HCT116 (cell line): ENCODE data around the gene AOPEP. TPM values are rescaled to one million over a fixed set of nuclear protein-coding genes. Genes with fewer than 3 reads are reported as not detected.
A peak's percentile ranks its signal among the peaks of the same experiment; 100 is the strongest.

Source experiments
- ATAC-seq: fragments of 200-7000 bp; cut with Tn5 transposase; 2 replicates; pipeline ENCODE4 v1.9.1; 2020; ENCODE audit warnings: mild to moderate bottlenecking, moderate library complexity
- BruUV-seq: library from RNA; stranded (reverse); fragments of 400-500 nt; replicated peaks from 2 replicates; lab custom pipeline; 2021; lab: Mats Ljungman, UMichigan
- CTCF ChIA-PET: fragments of 300-600 bp; sonication (Branson Sonifier 250); formaldehyde crosslinking; loops from one replicate; lab custom pipeline; 2021; ENCODE audit warnings: antibody characterized with exemption; lab: Charles Lee
- POLR2A ChIA-PET: fragments of 300-600, 350-600 bp; sonication (Branson Sonifier 250); formaldehyde crosslinking; loops from one replicate; lab custom pipeline; 2021; ENCODE audit warnings: antibody characterized with exemption; lab: Charles Lee
- RAD21 ChIA-PET, 2 experiments: fragments of 300-600 bp; sonication (Branson Sonifier 250); formaldehyde crosslinking; loops; one replicate each; lab custom pipeline; 2023; ENCODE audit warnings: low total read pairs in 2 of 2; ENCODE audit not compliant: uncharacterized antibody in 2 of 2, unreplicated experiment in 2 of 2, low non-redundant PET in 1 of 2; lab: Charles Lee
- DNase-seq: peaks from one replicate; pipeline ENCODE4 v3.0.0-alpha.2; 2010; ENCODE audit warnings: low read depth, low spot score
- H2AFZ ChIP-seq: fragments of 200-600 bp; shearing (Covaris generic), sonication (generic); 2 replicates; pipeline ENCODE4 v1.6.1; 2017; ENCODE audit warnings: low read depth, mixed run types, mixed read lengths, antibody characterized with exemption, low read length; ENCODE audit not compliant: poor library complexity, severe bottlenecking
- H3K27ac ChIP-seq: 2 replicates; pipeline ENCODE4 v1.5.1; 2012; ENCODE audit warnings: low read depth, low read length
- H3K27me3 ChIP-seq: fragments of 200-600 bp; sonication (generic); 2 replicates; pipeline ENCODE4 v1.6.1; 2016; ENCODE audit warnings: mixed run types, low read length, mixed read lengths; ENCODE audit not compliant: insufficient read depth
- H3K36me3 ChIP-seq, 2 experiments: fragments of 200-500 bp in 1 of 2; fragments of 200-600 bp in 1 of 2; sonication (Bioruptor generic) in 1 of 2; sonication (generic) in 1 of 2; 2 replicates each; pipeline versions ENCODE4 v1.5.1 to v1.6.1; 2014 to 2016; ENCODE audit warnings: low read length in 2 of 2, inconsistent platforms in 1 of 2, mixed read lengths in 1 of 2, mixed run types in 1 of 2; ENCODE audit not compliant: insufficient read depth in 2 of 2, control insufficient read depth in 1 of 2
- H3K4me1 ChIP-seq, 2 experiments: fragments of 200-600 bp in 1 of 2; sonication (generic) in 1 of 2; 2 replicates each; pipeline versions ENCODE4 v1.5.1 to v1.6.1; 2012 to 2017; ENCODE audit warnings: low read length in 2 of 2, inconsistent platforms in 1 of 2, mild to moderate bottlenecking in 1 of 2, mixed read lengths in 1 of 2, mixed run types in 1 of 2, moderate library complexity in 1 of 2; ENCODE audit not compliant: insufficient read depth in 2 of 2, control insufficient read depth in 1 of 2
- H3K4me2 ChIP-seq: fragments of 200-600 bp; sonication (generic); 2 replicates; pipeline ENCODE4 v1.6.1; 2017; ENCODE audit warnings: mixed run types, low read length, mixed read lengths
- H3K4me3 ChIP-seq, 2 experiments: fragments of 200-600 bp in 1 of 2; sonication (generic) in 1 of 2; replicated peaks in 1 of 2; 2 replicates each; pipeline ENCODE4 v1.5.1; 2011 to 2016; ENCODE audit warnings: low read length in 2 of 2, control low read depth in 1 of 2, low read depth in 1 of 2, mild to moderate bottlenecking in 1 of 2, mixed read lengths in 1 of 2, mixed run types in 1 of 2
- H3K79me2 ChIP-seq: fragments of 200-600 bp; sonication (generic); 2 replicates; pipeline ENCODE4 v1.6.1; 2017; ENCODE audit warnings: mild to moderate bottlenecking, mixed run types, low read length, moderate library complexity, mixed read lengths; ENCODE audit not compliant: insufficient read depth
- H3K9ac ChIP-seq: fragments of 200-600 bp; sonication (generic); 2 replicates; pipeline ENCODE4 v1.6.1; 2016; ENCODE audit warnings: low read length, mixed read lengths
- H3K9me2 ChIP-seq: fragments of 200-600 bp; sonication (generic), shearing (Covaris generic); 2 replicates; pipeline ENCODE4 v1.6.1; 2017; ENCODE audit warnings: mixed run types, mild to moderate bottlenecking, moderate library complexity; ENCODE audit not compliant: insufficient read depth
- H3K9me3 ChIP-seq, 2 experiments: fragments of 200-500 bp in 1 of 2; fragments of 200-600 bp in 1 of 2; sonication (Bioruptor generic) in 1 of 2; sonication (generic) in 1 of 2; 2 replicates each; pipeline ENCODE4 v1.6.1; 2014 to 2017; ENCODE audit warnings: low read length in 2 of 2, mixed read lengths in 2 of 2, inconsistent platforms in 1 of 2, low read depth in 1 of 2, mild to moderate bottlenecking in 1 of 2, mixed run types in 1 of 2, moderate library complexity in 1 of 2; ENCODE audit not compliant: control insufficient read depth in 1 of 2, insufficient read depth in 1 of 2
- H4K20me1 ChIP-seq: fragments of 200-600 bp; sonication (generic), shearing (Covaris generic); 2 replicates; pipeline ENCODE4 v1.6.1; 2017; ENCODE audit warnings: mixed run types, mild to moderate bottlenecking, moderate library complexity; ENCODE audit not compliant: insufficient read depth
- CBX3 ChIP-seq: IDR thresholded peaks from 2 replicates; pipeline ENCODE4 v1.6.1; 2012; ENCODE audit warnings: low read depth
- CTCF ChIP-seq, 3 experiments: fragments of 200-600 bp in 1 of 3; sonication (generic) in 1 of 3; IDR thresholded peaks in 2 of 3; conservative IDR thresholded peaks in 1 of 3; 2 replicates each; pipeline ENCODE4 v1.5.1; 2012 to 2017; ENCODE audit warnings: low read depth in 2 of 3, low read length in 2 of 3, antibody characterized with exemption in 1 of 3, borderline replicate concordance in 1 of 3, control low read depth in 1 of 3, mild to moderate bottlenecking in 1 of 3, mixed read lengths in 1 of 3, mixed run types in 1 of 3, moderate library complexity in 1 of 3; ENCODE audit not compliant: insufficient read depth in 1 of 3
- MAX ChIP-seq: IDR thresholded peaks from 2 replicates; pipeline ENCODE4 v1.6.1; 2012
- POLR2AphosphoS5 ChIP-seq: IDR thresholded peaks from 2 replicates; pipeline ENCODE4 v1.6.1; 2011; ENCODE audit warnings: mild to moderate bottlenecking, low read depth, low read length, moderate library complexity
- RAD21 ChIP-seq: IDR thresholded peaks from 2 replicates; pipeline ENCODE4 v1.6.1; 2012; ENCODE audit warnings: low read depth, mild to moderate bottlenecking
- REST ChIP-seq: IDR thresholded peaks from 2 replicates; pipeline ENCODE4 v1.6.1; 2012; ENCODE audit warnings: low read depth
- SP1 ChIP-seq: IDR thresholded peaks from 2 replicates; pipeline ENCODE4 v1.6.1; 2012; ENCODE audit warnings: low read depth
- SRF ChIP-seq: IDR thresholded peaks from 2 replicates; pipeline ENCODE4 v1.6.1; 2012; ENCODE audit warnings: low read depth
- ZBTB33 ChIP-seq: IDR thresholded peaks from 2 replicates; pipeline ENCODE4 v1.6.1; 2011; ENCODE audit warnings: mild to moderate bottlenecking, low read length, moderate library complexity; ENCODE audit not compliant: insufficient replicate concordance; ENCODE audit errors: extremely low read depth
- intact Hi-C: fragments of 100-400 bp; cut with micrococcal nuclease; formaldehyde crosslinking; loops from 2 replicates; pipeline ENCODE4 v1.10.0; 2022
- total RNA-seq: library from RNA; stranded (reverse); gene quantifications from one replicate; pipeline ENCODE4 v1.2.1, GENCODE V29; 2021; ENCODE audit not compliant: unreplicated experiment

The AOPEP gene
- total RNA-seq, 1 experiment from 2014 or later = 15.1 TPM

GRCh38 chr9:94870793-94871558 lies 144.5 kb downstream of the AOPEP start:
- no peaks in the 10 kb centered on the region for H3K36me3 ChIP-seq
- CTCF ChIA-PET = no interaction called here
- no peaks in the 10 kb centered on the region for H3K27me3 ChIP-seq
- peak overlapping the region; percentile 44; the same call in 1 of the 2 replicates for H3K27ac ChIP-seq
- H3K4me1 ChIP-seq = peaks cover 66 to 72% of the 10 kb centered on the region in 2 experiments
- H3K4me3 ChIP-seq = no peak overlapping the region; a peak in 1 of 4 replicates
- BruUV-seq = no TSS peak
- no peak for DNase-seq
- 0 out of 2 replicates have a peak, but pooled peaks have one; percentile 16 for TF ChIP-seq CBX3
- no peak for TF ChIP-seq ZBTB33
- TF ChIP-seq SP1 = 0 out of 2 replicates have a peak, but pooled peaks have one; percentile 16
- no peak for TF ChIP-seq SRF
- TF ChIP-seq RAD21 = no peak
- TF ChIP-seq REST = no peak
- TF ChIP-seq MAX = 0 out of 2 replicates have a peak, but pooled peaks have one; percentile 9
- TF ChIP-seq CTCF (IDR thresholded peaks at IDR 0.05 in 2 of 3, conservative IDR thresholded peaks at IDR 0.05 in 1 of 3; ENCODE audit: borderline replicate concordance in 1 of 3, insufficient read depth in 1 of 3, low read depth in 2 of 3, low read length in 2 of 3) = no peak
- no peak for TF ChIP-seq POLR2AphosphoS5
- TF ChIP-seq, all 23 proteins: peak for 3
- ChIA-PET RAD21 (no interaction called here), POLR2A (no interaction called here)
- no peaks in the 10 kb centered on the region for H3K9me3 ChIP-seq
- H3K9ac ChIP-seq = no peak overlapping the region
- no peaks in the 10 kb centered on the region; the same call in 1 of the 2 replicates for H3K79me2 ChIP-seq
- H4K20me1 ChIP-seq = no peaks in the 10 kb centered on the region
- intact Hi-C loops = no loop called here
- peak overlapping the region; percentile 25 for H3K4me2 ChIP-seq
- no peak overlapping the region for H2AFZ ChIP-seq
- H3K9me2 ChIP-seq = no peaks in the 10 kb centered on the region
- peak; percentile 33; the same call in 1 of the 2 replicates for ATAC-seq
